Stomach (tissue), 9 donors: ENCODE results near the gene PIAS1. TPM values are rescaled to one million over a fixed set of nuclear protein-coding genes. Genes with fewer than 3 reads are reported as not detected.

Source experiments
- DNase-seq, 2 donors: peaks; one replicate each; pipeline versions ENCODE4 v3.0.0 to v3.0.0-alpha.2; 2013 to 2019
- H3K27ac ChIP-seq, 5 donors: fragments of 200-600 bp in 4 of 5; sonication (generic) in 4 of 5; one replicate each; pipeline ENCODE4 v1.5.1; 2013 to 2019; ENCODE audit warnings: mild to moderate bottlenecking in 1 of 5, moderate library complexity in 1 of 5
- H3K27me3 ChIP-seq, 3 donors: fragments of 200-600 bp; sonication (generic); one replicate each; pipeline ENCODE4 v1.5.1; 2017 to 2019; ENCODE audit warnings: mixed run types in 1 of 3
- H3K36me3 ChIP-seq, 4 donors: fragments of 200-600 bp; sonication (generic); 1 replicate in 3 of 4; 2 replicates in 1 of 4; pipeline ENCODE4 v1.5.1; 2016 to 2019
- H3K4me1 ChIP-seq, 4 donors: fragments of 200-600 bp; sonication (generic); one replicate each; pipeline ENCODE4 v1.5.1; 2016 to 2019
- H3K4me3 ChIP-seq, 4 donors: fragments of 200-600 bp; sonication (generic) in 3 of 4; one replicate each; pipeline ENCODE4 v1.5.1; 2016 to 2019; ENCODE audit warnings: mild to moderate bottlenecking in 1 of 4
- H3K9me3 ChIP-seq, 4 donors: fragments of 200-600 bp; sonication (generic); one replicate each; pipeline ENCODE4 v1.5.1; 2016 to 2019
- EP300 ChIP-seq: sonication (generic); formaldehyde crosslinking; IDR thresholded peaks from one replicate; pipeline ENCODE4 v1.6.1; 2017; ENCODE audit warnings: antibody characterized with exemption
- POLR2A ChIP-seq, 4 donors: fragments of 450-650 bp; IDR thresholded peaks; one replicate each; pipeline ENCODE4 v1.6.1; 2016; ENCODE audit warnings: antibody characterized with exemption in 4 of 4, control low read depth in 2 of 4, mild to moderate bottlenecking in 1 of 4, moderate library complexity in 1 of 4
- POLR2AphosphoS5 ChIP-seq, 3 donors: sonication (generic); formaldehyde crosslinking; IDR thresholded peaks; one replicate each; pipeline ENCODE4 v1.6.1; 2016; ENCODE audit warnings: antibody characterized with exemption in 3 of 3
- WGBS, 5 donors: extraction: QIAGEN DNeasy Blood & Tissue Kit in 3 of 5; methylation state at CpG; one replicate each; pipeline versions ENCODE4 v1.1.5 to v1.1.7; 2013 to 2018; 5-methylcytosine and 5-hydroxymethylcytosine counted together
- intact Hi-C: fragments of 100-400 bp; cut with DNase I; formaldehyde crosslinking; loops from one replicate; pipeline ENCODE4 v1.15.1; 2023; ENCODE audit warnings: low total_unique reads
- polyA plus RNA-seq, 3 donors: library from polyadenylated mRNA; stranded (reverse); fragments of 200-250 nt; gene quantifications; one replicate each; pipeline ENCODE4 v1.2.3, GENCODE V29; 2013
- total RNA-seq, 5 donors: library from RNA; depleted of rRNA; stranded (reverse); fragments of >200 nt; gene quantifications; one replicate each; pipeline versions ENCODE4 v1.1.0 to v1.2.3, GENCODE V29; 2014 to 2016
- TF ChIP-seq, protein P1 (sequence below), 7 experiments: fragments of 450-650 bp in 4 of 7; fragments of 200-600 bp in 3 of 7; sonication (generic) in 3 of 7; IDR thresholded peaks; one replicate each; pipeline ENCODE4 v1.5.1; 2016 to 2019; ENCODE audit warnings: antibody characterized with exemption in 7 of 7, control low read depth in 2 of 7, mild to moderate bottlenecking in 1 of 7
- donor health status: healthy with polysubstance abuse.
- donor health status: Bipolar disorder and iron deficiency.
- donor health status: healthy.

Gene PIAS1
- total and polyA plus RNA-seq, 8 donors = 7.9 to 56.6 (median 38.8) TPM

- no peak overlapping the region for H3K27ac ChIP-seq
- H3K4me1 ChIP-seq = peaks cover 0 to 19% (median 13%) of the 10 kb centered on the region in 4 donors
- H3K4me3 ChIP-seq = no peak overlapping the region
- intact Hi-C loops = no loop called here
- no peaks in the 10 kb centered on the region for H3K27me3 ChIP-seq
- no peak for TF ChIP-seq EP300
- DNase-seq = no peak
- H3K9me3 ChIP-seq = no peaks in the 10 kb centered on the region
- 74 to 93% (median 83%) methylated on average over 2 of the region's 2 CpGs for WGBS, 5 donors
- no peaks in the 10 kb centered on the region for H3K36me3 ChIP-seq
Observed at GRCh38 chr15:68038246-68038645, 15.9 kb upstream of the PIAS1 start.

DNA sequence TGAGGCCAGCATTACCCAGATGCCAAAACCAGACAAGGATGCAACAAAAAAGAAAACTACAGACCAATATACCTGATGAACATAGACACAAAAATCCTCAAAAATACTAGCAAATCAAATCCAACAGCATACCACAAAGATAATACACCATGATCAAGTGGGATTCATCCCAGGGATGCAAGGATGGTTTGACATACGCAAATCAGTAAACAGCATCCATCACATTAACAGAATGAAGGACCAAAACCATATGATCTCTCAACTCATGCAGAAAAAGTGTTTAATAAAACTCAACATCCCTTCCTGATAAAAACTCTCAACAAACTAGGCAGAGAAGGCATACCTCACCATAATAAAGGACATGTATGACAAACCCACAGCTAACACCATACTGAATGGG lies 14.0 kb upstream of the PIAS1 start:
- peaks cover 0 to 19% (median 13%) of the 10 kb centered on the region in 4 donors for H3K4me1 ChIP-seq
- WGBS, 5 donors = 87 to 100% (median 95%) methylated on average over 1 of the region's 1 CpG
- TF ChIP-seq POLR2A (IDR thresholded peaks at IDR 0.05) (no peak), EP300 (no peak), POLR2AphosphoS5 (IDR thresholded peaks at IDR 0.05) (no peak)
- TF ChIP-seq, protein P1, sequence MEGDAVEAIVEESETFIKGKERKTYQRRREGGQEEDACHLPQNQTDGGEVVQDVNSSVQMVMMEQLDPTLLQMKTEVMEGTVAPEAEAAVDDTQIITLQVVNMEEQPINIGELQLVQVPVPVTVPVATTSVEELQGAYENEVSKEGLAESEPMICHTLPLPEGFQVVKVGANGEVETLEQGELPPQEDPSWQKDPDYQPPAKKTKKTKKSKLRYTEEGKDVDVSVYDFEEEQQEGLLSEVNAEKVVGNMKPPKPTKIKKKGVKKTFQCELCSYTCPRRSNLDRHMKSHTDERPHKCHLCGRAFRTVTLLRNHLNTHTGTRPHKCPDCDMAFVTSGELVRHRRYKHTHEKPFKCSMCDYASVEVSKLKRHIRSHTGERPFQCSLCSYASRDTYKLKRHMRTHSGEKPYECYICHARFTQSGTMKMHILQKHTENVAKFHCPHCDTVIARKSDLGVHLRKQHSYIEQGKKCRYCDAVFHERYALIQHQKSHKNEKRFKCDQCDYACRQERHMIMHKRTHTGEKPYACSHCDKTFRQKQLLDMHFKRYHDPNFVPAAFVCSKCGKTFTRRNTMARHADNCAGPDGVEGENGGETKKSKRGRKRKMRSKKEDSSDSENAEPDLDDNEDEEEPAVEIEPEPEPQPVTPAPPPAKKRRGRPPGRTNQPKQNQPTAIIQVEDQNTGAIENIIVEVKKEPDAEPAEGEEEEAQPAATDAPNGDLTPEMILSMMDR (IDR thresholded peaks at IDR 0.05) = no peak
- H3K4me3 ChIP-seq = no peak overlapping the region
- no peaks in the 10 kb centered on the region for H3K27me3 ChIP-seq
- H3K9me3 ChIP-seq = no peaks in the 10 kb centered on the region
- no peak for DNase-seq
- no peaks in the 10 kb centered on the region for H3K36me3 ChIP-seq
- intact Hi-C loops = no loop called here
- no peak overlapping the region for H3K27ac ChIP-seq

- H3K9me3 ChIP-seq = peaks cover 0 to 11% (median 0%) of the 10 kb centered on the region in 4 donors
- no peak for DNase-seq
- no peak overlapping the region for H3K4me3 ChIP-seq
- H3K27me3 ChIP-seq = no peaks in the 10 kb centered on the region
- TF ChIP-seq, protein P1 (IDR thresholded peaks at IDR 0.05) = no peak
- no peak for TF ChIP-seq POLR2AphosphoS5 (IDR thresholded peaks at IDR 0.05)
- no peak for TF ChIP-seq EP300
- no peak for TF ChIP-seq POLR2A (IDR thresholded peaks at IDR 0.05)
- peak overlapping the region in 3 of 5 donors; percentile 0 to 36 (median 1) for H3K27ac ChIP-seq
- peaks cover 0 to 19% (median 13%) of the 10 kb centered on the region in 4 donors for H3K4me1 ChIP-seq
- H3K36me3 ChIP-seq = no peaks in the 10 kb centered on the region
- 20 to 49% (median 31%) methylated on average over 5 of the region's 5 CpGs for WGBS, 5 donors
- intact Hi-C loops = no loop called here
Observed at GRCh38 chr15:68042156-68042854, 11.8 kb upstream of the PIAS1 start.

DNA sequence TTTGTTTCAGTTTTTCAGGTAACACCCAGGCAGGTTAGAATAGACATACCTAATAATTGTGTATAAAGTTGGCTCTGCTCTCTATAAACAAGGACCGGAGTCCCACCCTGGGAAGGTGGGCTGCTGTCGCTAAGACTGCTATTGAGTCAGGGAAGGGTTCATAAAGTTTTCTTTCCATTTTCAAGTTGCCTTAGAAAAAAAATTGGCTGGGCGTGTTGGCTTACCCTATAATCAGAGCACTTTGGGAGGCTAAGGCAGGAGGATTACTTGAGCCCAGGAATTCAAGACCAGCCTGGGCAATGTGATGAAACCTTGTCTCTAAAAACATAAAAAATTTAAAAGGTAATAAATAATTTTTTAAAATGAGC lies 11.3 kb upstream of the PIAS1 start:
- Histone ChIP-seq H3K4me3 (no peak overlapping the region), H3K9me3 (peaks cover 0 to 11% (median 0%) of the 10 kb centered on the region in 4 donors), H3K4me1 (peaks cover 0 to 19% (median 13%) of the 10 kb centered on the region in 4 donors), H3K36me3 (no peaks in the 10 kb centered on the region), H3K27me3 (no peaks in the 10 kb centered on the region), H3K27ac (peak overlapping the region in 3 of 5 donors; percentile 0 to 36 (median 1))
- TF ChIP-seq POLR2A (IDR thresholded peaks at IDR 0.05) (no peak), POLR2AphosphoS5 (IDR thresholded peaks at IDR 0.05) (no peak), EP300 (no peak)
- TF ChIP-seq, protein P1 (IDR thresholded peaks at IDR 0.05) = no peak
- intact Hi-C loops = no loop called here
- DNase-seq = no peak
- 58 to 81% (median 75%) methylated on average over 3 of the region's 3 CpGs for WGBS, 5 donors
